Jurkat, Clone E6-1 (cell line): ENCODE measurements around the gene RGS16.
A peak's percentile ranks its signal among the peaks of the same experiment; 100 is the strongest.

Experiments used
- DNase-seq: peaks from one replicate; pipeline ENCODE4 v3.0.0-alpha.2; 2011; ENCODE audit warnings: low read depth, low spot score
- H3K4me3 ChIP-seq: 2 replicates; pipeline ENCODE4 v1.5.1; 2011; ENCODE audit warnings: mild to moderate bottlenecking, low read length, control low read depth, moderate library complexity

The RGS16 gene

GRCh38 chr1:182631053-182631677 is 27.0 kb upstream of the RGS16 start:
- DNase-seq, result no peak
- H3K4me3 ChIP-seq, result no peak overlapping the region

DNA sequence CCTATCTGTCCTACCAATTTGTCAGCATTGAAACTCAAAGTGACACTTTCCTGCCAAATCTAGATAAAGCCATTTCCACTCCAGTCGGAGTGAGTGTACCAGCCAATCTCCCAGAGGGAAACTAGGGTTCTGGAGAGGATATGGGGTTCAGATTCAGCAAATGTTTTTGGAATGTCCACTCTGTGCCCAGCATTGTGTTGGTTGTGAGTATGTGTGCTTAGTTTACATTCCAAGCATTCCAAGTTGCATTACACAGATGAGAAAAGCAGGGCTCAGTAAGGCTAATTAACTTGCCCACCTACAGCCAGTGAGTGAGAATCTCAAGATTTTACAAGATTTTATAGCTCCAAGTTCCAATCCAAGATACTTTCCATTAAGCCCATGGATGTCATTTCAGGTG is 26.4 kb upstream of the RGS16 start:
- no peak for DNase-seq
- no peak overlapping the region for H3K4me3 ChIP-seq

DNA sequence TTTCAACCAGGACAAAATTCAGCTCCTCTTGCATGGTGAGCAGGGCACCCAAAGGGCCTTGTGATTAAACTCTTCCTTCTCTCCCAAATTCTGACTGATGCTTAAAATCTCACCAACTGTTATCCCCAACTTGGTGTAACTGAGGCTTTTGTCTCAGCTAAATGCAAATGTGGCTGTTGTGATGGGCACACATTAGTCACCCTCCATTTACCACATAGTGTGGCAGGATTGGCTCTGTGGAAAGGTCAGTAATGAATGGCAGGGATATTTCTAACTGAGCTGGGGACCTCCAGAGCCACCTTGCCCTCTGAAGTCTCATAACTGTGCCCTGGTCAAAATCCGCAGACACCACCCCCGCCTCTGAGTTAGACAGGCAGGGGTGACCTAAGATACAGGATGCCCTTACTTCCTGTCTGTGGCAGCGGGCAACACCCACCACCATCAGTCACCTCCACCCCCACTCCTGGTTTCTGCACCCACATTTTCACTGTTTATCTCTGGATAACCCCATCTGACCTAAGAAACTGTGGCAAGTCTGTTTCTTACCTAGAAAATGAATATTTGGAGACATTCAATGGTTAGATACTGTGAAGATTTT is 25.4 kb upstream of the RGS16 start:
- DNase-seq, result no peak
- H3K4me3 ChIP-seq, result no peak overlapping the region

DNA sequence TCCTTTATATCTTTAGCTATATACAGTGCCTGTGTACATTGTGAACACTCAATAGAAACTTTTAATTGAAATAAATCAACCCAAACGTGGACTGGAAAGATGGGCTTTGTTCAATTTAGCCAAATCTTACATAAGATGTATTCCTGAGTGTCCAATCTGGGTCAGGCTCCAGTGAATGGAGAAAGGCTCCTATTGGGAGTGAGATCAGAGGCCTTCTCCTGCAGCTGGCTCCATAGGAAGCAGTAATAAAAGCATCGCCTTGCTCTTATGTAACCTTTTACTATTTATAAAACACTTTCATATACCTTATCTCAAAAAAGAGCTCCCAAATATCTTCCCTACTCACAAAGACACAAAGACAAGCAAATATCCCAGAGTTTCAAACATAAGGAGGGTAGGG is 24.9 kb upstream of the RGS16 start:
- H3K4me3 ChIP-seq, result no peak overlapping the region
- DNase-seq, result no peak

DNA sequence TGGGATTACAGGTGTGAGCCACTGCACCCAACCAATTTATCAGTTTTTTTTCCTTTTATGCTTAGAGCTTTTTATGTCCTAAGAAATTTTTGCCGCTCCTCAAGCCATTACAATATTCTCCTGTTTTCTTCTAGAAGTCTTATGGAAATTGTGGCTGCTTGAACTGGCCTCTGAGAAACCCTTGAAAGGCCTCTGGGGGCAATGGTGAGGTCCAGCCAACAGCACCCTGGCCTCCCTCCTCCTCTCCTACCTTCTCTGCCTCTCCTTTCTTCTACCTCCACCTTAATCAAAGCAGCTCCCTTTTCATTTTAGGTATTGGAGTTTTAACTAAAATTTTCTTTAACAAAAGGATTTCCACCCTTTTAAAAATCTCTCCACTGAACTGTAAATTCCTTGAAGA is 24.5 kb upstream of the RGS16 start:
- H3K4me3 ChIP-seq, result no peak overlapping the region
- DNase-seq, result no peak

- H3K4me3 ChIP-seq, result no peak overlapping the region
- no peak for DNase-seq
Observed at GRCh38 chr1:182627622-182628021, 23.4 kb upstream of the RGS16 start.

DNA sequence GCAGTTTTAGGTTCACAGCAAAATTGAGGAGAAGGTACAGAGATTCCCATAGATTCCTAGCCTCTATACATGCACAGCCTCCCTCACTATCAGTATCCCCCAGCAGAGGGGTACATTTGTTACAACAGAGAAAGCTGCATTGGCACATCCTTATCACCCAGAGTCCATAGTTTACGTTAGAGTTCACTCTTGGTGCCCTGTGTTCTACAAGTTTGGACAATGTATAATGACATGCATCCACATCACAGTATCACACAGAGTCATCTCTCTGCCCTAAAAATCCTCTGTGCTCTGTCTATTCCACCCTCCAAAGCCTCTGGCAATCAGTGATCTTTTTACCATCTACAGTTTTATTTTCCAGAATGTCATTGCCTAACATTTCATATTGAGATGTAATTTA is 22.3 kb upstream of the RGS16 start:
- no peak for DNase-seq
- H3K4me3 ChIP-seq, result no peak overlapping the region

- H3K4me3 ChIP-seq, result no peak overlapping the region
- DNase-seq, result no peak
Observed at GRCh38 chr1:182625719-182626504, 21.7 kb upstream of the RGS16 start.

DNA sequence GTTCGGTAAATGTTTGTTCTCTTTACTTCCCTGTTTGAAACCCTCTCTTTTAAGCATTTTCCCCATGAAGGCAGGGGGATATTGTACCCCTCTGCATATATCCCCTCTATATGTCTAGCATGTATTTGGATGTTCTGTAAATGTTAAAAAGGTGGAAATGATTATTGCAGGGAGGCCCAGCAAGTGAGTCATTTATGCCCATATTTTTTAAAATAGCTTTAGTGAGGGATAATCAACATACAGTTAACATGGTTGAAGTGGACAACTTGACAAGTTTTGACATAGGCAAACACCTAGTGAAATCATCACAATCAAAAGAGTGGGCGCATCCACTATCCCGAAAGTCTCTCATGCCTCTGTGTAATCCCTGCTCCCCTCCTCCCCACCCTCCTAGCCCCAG is 20.8 kb upstream of the RGS16 start:
- DNase-seq, result no peak
- no peak overlapping the region for H3K4me3 ChIP-seq

DNA sequence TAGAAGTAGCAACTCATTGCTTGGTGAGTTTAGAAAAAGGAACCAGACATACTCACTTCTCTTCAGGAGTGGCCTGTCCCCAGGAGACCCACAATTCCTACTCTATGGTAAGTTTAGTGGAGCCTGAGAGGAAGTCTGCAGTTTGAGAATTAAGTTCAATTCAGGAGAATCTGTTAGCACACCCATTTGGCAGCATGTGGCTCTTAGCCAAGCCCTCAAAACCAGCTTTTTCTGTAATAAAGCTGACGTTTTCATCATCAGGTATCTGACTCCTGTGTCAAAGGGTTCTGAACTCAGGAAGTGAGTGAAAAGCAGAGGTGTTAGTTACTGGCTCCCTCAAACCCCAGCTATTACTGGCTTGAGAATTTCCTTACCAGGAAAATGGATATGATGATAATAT is 20.4 kb upstream of the RGS16 start:
- no peak for DNase-seq
- no peak overlapping the region for H3K4me3 ChIP-seq

DNA sequence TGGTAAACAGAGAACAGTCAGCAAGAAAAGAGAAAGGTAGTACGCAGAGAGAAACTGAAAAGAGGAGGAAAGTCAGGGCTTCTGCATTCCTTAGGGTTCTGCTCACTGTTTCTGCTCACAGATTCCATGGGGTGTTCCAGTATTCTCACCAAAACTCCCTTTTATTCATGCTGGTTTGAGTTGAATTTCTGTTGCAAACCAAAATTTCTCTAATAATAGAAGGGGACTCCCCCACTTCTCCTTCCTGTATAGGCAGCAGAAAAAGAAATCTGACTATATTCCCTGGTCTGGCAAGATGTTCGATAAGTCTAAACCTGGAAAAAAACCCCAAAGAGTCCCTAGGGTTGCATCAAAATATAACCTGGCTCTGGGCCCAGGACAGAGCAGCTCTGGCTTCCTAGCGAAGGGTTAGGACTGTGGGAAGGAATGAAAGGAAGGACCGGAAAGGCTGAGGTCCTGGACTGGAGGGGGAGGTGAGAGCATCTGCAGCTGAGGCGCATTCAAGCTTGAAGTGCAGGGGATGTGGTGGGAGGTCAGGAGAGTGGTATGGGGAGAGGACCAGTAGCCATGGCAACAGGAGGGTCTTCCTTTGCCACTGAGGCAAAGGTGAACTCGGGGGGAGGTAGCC is 18.8 kb upstream of the RGS16 start:
- H3K4me3 ChIP-seq, result no peak overlapping the region
- DNase-seq, result no peak

DNA sequence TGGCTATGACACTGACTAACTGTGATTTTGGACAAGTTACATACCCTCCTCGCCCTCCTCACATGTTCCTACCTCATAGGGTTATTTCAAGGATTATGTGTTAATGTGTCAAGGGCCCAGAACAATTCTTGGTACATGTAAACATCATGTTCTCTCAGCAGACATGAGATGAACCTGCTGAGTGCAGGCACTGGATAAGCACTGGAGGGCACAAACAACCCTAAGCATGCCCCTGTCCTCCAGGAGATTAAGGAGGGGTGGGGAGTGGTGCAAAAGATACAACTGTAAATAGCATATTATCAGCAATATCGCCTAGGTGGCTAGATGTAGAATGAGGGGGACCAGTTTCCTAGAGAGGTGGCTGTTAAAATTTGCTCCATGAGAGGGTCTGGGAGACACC is 17.7 kb upstream of the RGS16 start:
- no peak overlapping the region for H3K4me3 ChIP-seq
- DNase-seq, result no peak

- DNase-seq, result no peak
- no peak overlapping the region for H3K4me3 ChIP-seq
Observed at GRCh38 chr1:182620924-182621585, 16.9 kb upstream of the RGS16 start.

GRCh38 chr1:182617734-182618351 is 13.7 kb upstream of the RGS16 start:
- H3K4me3 ChIP-seq, result no peak overlapping the region
- no peak for DNase-seq

DNA sequence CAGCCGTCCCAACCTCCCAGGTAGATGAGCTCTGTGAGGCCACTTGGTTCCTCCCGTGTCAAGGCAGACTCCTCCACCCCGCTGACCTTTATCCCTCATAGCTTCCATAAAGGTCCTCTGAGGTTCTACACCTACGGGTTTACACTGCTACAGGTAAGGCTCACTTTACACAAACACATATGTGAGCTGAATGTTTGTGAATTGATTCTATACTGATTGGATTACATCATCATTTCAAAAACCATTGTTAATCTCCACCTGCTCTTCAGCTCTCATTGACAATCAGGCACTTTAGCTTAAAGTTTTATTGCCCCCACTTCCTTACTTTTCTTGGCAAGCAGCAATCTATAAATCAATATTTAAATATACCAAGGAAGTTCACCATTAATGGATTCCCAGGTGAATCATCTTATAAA is 12.8 kb upstream of the RGS16 start:
- no peak overlapping the region for H3K4me3 ChIP-seq

GRCh38 chr1:182616130-182617013 is 12.2 kb upstream of the RGS16 start:
- peak; percentile 98 for DNase-seq
- no peak overlapping the region for H3K4me3 ChIP-seq

More for the DNA sequence above, 12.8 kb upstream of the RGS16 start:
- DNase-seq, result no peak

DNA sequence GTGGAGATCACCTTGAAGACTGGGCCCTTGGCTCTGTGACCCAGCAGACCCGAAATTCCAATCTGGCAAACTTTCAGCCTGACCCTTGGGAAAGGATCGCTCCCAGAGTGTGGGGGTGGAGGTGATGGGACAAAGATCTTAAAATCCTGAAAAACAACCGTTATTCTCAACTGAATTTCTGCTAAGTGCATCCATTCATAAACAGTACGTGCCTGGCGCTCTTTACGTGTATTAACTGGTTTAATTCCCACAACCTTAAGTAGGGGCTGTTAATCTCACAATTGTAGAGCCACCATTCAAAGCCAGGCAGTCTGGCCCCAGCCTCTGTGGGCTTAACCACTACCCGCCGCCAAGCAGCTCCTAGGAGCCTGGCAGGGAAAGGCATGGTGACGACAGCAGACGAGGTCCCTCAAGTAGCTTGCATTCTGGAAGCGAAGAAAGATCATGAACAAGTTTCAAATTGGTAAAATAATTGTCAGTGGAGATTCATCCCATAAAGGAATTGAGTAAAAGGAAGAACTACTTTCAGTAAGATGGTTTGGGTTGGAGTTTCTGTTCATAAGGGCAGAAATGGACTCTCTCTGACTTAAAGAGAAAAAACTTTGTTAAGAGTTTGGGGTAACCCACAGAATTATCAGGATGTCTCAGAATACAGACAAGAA is 11.4 kb upstream of the RGS16 start:
- DNase-seq, result peak; percentile 67
- peak overlapping the region; percentile 15 for H3K4me3 ChIP-seq
